Endometrial microvascular endothelial cells (primary cell): ENCODE data around the gene C11orf71. TPM values are rescaled to one million over a fixed set of nuclear protein-coding genes. Genes with fewer than 3 reads are reported as not detected.

Experiments used
- in situ Hi-C: cut with HindIII; loops from 2 replicates; pipeline ENCODE4 v1.10.0; 2017; ENCODE audit warnings: low sequenced_read_pairs, low pct_unique_long_range_greater_than_20kb; ENCODE audit errors: inconsistent ontology term
- total RNA-seq: library from RNA; depleted of rRNA; stranded (reverse); fragments of >200 nt; gene quantifications from one replicate; pipeline ENCODE4 v1.2.3, GENCODE V29; 2015; ENCODE audit errors: inconsistent ontology term

Gene C11orf71, protein sequence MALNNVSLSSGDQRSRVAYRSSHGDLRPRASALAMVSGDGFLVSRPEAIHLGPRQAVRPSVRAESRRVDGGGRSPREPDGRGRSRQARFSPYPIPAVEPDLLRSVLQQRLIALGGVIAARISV
- total RNA-seq, result 3.8 TPM

DNA sequence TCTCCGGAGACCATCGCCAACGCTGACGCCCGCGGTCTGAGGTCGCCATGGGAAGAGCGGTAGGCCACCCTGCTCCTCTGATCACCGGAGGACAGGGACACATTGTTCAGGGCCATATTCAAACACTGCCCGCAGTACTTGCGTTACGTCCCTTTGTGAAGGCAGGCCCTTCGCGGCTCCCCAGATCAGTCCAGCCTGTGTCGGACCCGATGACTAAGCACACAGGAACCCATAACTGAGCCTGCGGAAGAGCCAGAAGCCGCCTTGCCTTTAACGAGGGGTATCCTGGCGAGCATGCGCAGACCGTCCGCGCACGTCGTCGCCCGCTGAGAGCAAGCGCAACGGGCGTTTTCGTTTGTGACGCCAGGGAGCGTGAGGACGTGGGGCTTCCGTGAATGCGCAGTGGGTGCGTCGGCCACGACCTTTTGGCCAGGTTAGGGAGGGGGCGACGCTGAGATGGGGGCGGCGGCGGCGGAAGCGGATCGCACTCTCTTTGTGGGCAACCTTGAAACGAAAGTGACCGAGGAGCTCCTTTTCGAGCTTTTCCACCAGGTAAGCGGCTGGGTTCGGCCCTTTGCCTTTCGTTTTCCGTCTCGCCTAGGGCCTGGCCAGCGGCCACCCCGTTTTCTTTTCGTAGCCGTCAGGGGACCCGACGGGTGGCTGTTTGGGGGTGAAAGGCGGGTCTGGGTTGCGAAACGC, at the start of gene C11orf71, which contains the start of gene RBM7:
Gene C11orf71 (minus strand): TSS at position 296 of the 699 bp plus-strand sequence. CDS start 180 bp downstream, at position 116.
Gene RBM7 (plus strand): TSS at position 451 of the 699 bp plus-strand sequence. CDS start 6 bp downstream, at position 457.
- in situ Hi-C loops, result no loop called here

DNA sequence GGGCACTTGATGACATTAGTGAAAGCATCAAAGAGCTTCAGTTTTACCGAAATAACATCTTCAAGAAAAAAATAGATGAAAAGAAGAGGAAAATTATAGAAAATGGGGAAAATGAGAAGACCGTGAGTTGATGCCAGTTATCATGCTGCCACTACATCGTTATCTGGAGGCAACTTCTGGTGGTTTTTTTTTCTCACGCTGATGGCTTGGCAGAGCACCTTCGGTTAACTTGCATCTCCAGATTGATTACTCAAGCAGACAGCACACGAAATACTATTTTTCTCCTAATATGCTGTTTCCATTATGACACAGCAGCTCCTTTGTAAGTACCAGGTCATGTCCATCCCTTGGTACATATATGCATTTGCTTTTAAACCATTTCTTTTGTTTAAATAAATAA, 49.5 kb upstream of the C11orf71 start:
- in situ Hi-C loops, result no loop called here

DNA sequence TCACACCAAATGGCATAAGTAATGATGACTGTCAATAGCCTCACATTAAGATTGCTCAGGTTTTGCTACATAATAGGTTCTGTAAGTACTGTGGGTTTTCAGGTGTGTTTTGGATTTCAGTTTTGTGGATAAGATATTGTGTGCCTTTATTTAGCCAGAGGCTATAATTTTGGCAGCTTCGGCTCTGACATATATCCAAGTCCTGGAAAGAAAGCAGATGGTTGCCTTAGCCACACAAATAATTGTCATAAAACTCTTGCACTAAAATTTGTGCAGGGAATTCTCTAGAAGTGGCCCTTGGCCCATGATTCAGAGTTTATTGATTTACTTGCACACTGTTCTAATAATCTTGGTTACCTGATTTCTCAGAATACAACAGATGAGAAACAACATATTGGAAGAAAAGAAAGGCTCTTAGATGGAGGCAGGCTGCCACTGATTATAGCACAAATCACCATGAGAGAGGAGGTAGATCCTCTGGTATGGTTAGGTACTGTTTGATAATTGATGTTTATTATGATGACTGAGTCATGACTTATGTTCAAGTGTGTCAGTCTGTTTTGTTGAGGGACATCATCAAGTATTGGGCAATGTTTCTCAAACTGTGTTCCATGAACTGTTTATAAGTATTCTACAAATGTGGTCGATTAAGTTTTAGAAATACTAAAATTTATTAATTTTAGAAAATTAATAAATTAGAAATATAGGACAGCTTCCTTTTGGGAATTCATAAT, 48.6 kb upstream of the C11orf71 start:
- in situ Hi-C loops, result no loop called here

DNA sequence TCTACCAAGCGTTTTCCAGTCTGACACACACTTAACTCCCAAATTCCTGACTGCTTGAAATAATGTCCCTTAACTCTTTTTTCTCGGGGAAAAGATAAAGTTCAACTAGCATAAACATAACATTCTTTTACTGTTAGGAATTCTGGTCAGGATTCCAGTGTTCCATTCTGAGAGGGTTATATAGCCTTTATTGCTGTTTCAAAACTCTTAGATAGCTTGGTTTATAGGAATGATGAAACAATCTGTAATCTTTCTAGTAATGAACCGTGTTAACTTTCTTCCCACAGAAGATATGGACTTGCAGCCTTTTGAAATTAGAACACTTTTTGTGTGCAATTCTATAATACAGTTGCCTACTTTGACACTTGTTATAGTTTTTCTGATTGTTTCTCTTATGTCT, 47.6 kb upstream of the C11orf71 start:
- in situ Hi-C loops, result no loop called here

DNA sequence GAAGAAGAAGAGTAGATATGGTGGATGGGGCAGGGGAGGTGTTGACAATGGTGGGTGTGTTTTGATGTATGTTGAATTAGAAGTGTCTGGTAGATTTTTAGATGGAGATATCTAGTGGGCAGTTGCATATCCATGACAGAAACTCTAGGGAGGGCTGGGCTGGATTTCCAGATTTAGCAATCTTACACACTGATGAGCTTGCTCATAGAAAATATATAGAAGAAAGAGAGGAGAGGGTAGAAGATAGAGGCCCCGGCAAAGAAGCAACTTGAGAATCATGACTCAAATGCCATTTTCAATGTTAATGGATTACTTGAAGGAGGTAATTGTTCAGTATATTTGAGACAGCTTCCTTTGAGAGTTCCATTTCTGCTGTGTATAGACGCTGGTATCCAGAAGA, 47.1 kb upstream of the C11orf71 start:
- in situ Hi-C loops, result no loop called here

DNA sequence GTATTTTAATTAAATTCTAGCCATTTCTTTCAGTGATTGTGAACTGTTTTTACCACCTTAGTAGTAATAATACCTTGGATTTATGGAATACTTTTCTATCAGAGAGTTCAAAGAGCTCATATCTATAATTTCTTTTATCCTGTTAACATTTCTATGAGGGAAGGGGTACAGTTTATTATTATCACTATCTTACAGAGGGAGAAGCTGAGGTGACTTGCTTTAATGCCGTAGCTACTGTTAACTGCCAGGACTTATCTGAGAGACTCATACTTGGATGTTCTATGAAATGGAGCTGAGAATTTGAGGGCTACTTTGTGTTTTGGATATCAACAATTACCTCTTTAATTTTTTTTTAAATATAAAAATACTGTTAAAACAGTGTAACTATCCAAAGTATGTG, 42.2 kb upstream of the C11orf71 start:
- in situ Hi-C loops, result no loop called here

DNA sequence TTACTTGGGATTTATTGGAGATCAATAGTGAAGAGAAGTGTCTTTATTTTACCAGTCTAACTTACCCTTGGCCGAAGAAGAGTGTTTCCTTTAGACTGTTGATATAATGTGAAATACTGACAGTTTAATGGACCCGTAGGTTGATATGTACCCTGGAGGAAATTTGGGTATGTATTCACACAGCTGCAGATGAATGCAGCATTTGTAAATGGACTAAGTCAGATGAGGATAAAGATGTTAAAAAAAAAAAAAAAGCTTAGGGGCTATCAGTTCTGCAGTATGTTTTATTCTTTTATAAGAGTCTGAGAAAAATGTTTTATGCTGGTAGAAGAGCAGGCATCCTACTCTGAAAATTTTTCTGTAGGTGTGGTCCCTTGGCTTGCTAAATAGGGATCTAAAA, 41.6 kb upstream of the C11orf71 start:
- in situ Hi-C loops, result no loop called here

DNA sequence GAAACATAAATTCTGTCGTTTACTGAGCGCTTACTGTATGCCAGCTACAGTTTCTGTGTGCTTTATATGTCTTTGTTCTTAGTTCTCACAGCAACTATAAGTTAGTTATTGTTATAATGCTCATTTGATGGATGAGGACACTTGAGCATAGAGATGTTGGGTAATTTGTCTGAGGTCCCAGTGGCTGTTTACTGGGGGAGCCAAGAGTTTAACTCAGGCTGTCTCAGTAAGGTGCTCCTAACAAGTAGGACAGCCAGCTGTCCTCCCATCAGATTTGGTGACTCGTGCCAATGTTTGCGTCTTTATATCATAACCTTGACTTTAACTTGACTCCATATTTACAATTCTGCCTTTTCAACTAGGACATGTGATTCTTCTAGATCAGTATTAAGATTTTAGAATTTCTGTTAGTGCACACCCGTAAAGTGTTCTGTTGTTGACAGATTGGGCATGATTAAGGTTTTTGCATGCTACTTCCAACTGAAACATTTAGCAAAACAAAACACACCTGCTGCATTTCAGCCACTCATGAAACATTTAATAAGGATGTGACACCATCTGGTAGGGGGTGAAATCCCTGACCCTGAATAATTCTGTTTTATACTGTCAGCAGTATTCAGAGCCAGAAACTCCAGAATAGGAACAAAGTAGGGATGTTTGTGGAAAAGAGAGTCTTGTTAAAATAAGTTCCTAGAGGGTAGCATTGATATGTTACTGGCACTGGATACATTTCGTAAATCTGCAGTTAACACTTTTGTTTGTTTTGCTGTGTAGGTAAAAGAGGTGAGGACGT, 40.9 kb upstream of the C11orf71 start:
- in situ Hi-C loops, result no loop called here

DNA sequence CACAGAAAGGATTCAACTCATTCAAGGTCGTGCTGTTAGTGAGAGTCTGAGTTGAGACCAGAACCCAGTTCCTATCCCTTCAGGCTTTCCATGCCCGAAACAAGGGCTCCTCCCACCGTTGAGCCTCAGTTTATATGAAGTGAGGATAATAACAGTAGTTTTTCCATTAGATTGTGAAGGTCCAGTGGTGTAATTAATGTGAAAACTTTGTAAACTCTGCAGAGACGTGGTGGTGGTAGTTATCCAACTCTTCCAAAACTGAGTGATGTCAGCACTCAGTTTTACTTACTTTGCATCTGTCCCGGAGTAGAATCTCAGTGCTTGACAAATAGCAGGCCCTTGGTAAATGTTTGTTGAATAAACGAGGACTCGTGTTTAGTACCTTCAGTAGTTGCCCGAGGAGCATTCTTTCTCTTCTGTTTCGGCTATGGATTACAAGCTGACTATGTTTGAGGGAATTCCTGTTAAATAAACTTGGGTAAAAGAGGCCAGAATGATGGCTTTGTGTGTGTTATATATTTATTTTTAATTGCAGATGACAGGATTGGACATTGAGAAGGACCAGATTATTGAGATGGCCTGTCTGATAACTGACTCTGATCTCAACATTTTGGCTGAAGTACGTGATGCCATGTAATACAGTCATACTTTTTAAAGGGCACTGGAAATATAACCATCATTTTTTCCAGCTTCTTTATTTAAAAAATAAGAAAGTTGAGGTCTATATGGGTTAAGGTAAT, 40.0 kb upstream of the C11orf71 start:
- in situ Hi-C loops, result no loop called here

DNA sequence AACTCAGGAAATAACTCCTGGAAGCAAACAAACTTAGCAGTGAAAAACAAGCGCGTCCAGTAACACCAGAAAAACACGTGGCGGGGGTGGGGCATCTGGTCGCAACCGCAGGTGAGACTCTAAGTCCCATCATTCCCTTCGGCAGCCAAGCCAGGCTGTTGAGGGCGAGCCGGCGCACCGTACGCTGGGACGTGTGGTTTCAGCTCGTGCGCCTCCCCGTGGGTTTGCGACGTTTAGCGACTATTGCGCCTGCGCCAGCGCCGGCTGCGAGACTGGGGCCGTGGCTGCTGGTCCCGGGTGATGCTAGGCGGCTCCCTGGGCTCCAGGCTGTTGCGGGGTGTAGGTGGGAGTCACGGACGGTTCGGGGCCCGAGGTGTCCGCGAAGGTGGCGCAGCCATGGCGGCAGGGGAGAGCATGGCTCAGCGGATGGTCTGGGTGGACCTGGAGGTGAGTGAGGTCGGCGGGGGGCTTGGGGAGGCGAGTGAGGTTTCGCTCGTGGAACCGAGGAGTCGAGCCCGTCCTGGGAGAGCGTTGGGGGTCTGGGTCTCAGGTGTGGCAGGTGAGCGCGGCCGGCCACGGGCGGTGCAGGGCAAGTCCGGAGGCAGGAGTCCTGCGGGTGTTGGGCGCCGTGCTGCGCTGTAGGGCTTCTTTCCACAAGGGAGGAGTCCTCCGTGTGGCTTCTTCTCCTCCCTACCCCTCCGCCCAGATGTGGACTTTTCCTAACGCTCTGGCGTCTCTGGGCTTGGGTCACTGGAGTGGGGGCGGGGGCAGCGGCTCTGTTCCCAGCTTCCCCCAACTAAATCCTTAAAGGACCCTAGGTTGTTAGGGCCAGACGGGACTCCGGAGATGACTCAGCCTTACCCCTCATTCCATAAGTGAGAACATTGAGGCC, 39.2 kb upstream of the C11orf71 start, which contains the start of gene REXO2:
Gene REXO2 (plus strand): TSS at position 239 of the 892 bp plus-strand sequence. CDS start 62 bp downstream, at position 301.
- in situ Hi-C loops, result no loop called here

DNA sequence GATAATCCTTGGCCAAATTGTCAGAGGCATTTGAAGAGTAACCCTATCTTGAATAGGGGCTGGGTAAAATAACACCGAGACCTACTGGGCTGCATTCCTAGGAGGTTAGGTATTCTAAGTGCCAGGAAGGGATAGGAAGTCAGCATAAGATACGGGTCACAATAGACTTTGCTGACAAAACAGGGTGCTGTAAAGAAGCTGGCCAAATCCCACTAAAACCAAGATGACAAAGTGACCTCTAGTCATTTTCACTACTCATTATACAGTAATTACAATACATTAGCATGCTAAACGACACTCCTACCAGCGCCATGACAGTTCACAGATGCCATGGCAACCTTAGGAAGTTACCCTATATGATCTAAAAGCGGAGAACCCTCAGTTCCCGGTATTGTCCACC, 38.0 kb upstream of the C11orf71 start:
- in situ Hi-C loops, result no loop called here

DNA sequence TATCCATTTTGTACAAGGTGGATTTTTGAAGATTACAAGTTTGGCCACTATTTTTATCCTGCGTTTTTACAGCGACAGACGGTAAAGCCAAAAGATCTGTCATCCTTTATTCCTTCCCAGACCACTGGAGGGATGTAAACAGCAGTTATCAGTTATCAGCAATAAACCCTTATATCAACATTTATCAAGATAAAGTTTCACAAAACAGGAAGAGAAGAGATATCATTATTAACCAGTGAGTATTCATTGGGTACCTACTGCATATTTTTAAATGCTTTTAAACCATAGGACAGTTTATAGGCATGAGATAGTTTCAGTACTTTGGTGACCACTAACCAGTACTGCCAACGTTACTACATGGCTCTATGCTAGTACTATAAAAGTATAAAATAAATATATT, 33.1 kb upstream of the C11orf71 start:
- in situ Hi-C loops, result no loop called here

DNA sequence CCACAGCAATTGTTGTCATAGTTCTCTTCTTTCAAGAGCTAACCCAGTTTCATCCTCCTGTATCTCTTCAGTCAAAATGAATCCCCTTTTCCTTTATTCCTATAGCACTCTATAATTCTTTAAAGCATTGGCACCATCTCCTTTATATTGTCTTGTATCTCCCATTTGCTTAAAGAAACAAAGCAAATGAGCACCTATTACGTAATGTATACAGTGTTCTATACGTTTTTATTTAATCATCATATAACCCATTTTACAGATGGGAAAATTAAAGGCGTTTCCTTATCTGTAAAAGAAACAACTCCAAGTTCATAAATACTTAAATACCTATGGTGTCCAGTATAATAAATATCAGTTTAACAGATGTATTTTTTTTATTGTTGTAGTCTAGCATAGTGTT, 32.6 kb upstream of the C11orf71 start:
- in situ Hi-C loops, result no loop called here

DNA sequence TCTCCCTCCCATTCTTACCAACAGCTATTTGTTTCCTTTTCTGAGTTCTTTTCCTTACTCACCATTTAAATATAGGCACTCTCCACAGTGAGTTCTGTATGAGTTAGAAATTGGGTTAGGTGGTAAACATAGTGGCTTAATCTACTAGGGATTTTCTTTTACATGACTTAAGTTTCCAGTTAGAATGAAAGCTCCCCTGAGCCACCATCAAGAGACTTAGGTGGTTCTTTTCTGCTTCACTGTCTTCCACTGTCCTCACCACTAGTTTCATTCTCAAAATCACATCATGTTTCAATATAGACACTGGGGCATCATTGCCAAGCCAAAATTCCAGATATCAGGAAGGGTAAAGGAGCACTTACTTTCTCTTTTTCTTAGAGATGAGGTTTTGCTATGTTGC, 30.0 kb upstream of the C11orf71 start:
- in situ Hi-C loops, result no loop called here

DNA sequence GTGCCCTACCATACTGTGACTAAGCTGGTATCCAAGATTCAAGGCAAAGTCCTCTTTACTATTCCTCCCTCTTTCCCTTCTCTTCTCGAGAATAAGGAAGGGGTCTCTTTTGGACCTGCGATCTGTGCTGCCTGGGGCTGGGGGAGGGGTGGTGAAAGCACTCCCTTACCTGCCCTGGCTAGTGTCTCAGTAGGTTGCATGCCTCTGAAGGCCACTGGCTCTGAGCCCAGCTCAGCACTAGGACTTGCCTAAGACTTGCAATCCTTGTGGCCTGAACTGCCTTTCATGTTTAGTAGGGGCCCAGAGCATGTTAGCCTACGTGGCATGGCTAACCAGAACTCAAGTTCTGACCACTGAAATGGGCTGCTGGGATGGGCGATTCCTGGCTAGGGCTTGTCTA, 26.0 kb upstream of the C11orf71 start:
- in situ Hi-C loops, result no loop called here

DNA sequence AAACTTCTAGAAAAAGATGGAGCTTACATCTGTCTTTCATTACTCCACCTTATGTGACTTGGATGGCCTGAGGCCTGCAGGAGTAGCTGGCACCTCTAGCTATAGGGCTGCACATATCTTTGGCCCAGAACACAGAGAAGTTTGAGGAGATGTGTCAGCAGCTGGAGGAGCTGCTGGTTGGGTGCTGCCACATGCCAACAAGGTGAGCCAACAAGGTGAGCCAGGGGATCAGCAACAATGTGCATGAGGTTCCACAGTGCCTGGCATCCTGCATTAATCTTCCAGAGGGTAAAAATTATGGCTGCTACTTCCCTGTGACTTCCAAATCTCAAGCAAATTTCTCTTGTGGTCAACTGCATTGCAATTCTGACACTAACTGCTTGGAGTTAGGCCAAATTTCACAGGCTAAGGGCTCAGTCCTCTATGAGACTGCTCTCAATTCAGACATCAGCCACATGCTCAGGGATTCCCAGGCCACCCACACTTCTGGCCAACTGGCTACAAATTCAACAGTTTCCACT, 16.2 kb upstream of the C11orf71 start:
- in situ Hi-C loops, result no loop called here

DNA sequence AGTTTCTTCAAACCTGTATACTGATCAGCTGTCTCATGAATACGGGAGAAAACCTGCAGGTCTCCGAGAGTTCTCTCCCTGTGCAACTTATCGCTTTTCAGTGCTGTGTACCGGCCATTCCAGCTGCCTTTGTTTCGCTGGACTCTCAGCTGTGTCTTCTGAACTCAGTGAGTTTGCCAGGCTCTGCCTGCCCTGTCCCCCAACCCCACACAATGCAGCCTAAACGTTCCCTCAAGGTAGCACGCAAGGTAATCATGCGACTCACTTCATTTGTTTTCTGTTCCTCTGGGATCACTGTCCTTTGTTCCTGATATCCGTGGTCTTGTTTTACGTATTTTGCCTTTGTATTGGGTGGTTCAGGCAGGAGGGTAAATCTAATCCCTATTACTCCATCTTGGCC, 13.6 kb upstream of the C11orf71 start:
- in situ Hi-C loops, result no loop called here
